GM19240 (cell line): ENCODE measurements around the gene ZNHIT1.
"Not testable (repeated sequence)": the region's sequence is repeated elsewhere in the genome, so short reads cannot be mapped to it uniquely, and the experiment has no call there.

Source experiments
- DNase-seq: peaks from one replicate; pipeline ENCODE4 v3.0.0; 2011; ENCODE audit warnings: low spot score; ENCODE audit not compliant: insufficient read length

Gene ZNHIT1

GRCh38 chr7:101240226-101241014, 22.5 kb downstream of the ZNHIT1 start:
- DNase-seq = no peak

- no peak for DNase-seq
Observed at GRCh38 chr7:101241015-101241363, 23.0 kb downstream of the ZNHIT1 start.

DNA sequence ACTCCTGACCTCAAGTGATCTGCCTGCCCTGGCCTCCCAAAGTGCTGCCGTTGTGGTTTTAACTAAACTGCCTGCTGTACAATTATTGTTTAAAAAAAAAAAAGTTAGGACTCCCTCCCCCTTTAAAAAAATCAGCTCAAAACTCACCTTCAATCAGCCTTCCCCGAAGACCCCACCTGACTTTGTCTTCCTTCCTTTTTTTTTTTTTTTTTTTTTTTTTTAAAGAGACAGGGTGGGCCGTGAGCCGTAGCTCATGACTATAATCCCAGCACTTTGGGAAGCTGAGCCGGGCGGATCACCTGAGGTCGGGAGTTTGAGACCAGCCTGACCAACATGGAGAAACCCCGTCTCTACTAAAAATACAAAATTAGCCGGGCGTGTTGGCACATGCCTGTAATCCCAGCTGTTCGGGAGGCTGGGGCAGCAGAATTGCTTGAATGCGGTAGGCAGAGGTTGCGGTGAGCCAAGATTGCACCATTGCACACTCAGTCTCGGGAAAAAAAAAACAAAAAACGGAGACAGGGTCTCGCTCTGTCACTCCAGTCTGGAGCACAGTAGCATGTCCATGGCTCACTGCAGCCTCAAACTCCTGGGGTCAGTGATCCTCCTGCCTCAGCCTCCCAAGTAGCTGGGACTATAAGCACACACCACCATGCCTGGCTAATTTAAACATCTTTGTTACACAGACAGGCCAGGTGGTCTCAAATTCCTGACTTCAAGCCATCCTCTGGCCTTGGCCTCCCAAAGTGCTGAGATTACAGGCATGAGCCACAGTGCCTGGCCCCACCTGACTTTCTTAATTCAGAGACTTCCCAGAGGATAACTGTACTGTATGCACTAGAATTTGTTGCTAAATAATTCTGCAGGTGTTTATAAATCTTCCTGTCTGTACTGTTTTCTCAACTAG, 23.7 kb downstream of the ZNHIT1 start:
- no peak for DNase-seq

DNA sequence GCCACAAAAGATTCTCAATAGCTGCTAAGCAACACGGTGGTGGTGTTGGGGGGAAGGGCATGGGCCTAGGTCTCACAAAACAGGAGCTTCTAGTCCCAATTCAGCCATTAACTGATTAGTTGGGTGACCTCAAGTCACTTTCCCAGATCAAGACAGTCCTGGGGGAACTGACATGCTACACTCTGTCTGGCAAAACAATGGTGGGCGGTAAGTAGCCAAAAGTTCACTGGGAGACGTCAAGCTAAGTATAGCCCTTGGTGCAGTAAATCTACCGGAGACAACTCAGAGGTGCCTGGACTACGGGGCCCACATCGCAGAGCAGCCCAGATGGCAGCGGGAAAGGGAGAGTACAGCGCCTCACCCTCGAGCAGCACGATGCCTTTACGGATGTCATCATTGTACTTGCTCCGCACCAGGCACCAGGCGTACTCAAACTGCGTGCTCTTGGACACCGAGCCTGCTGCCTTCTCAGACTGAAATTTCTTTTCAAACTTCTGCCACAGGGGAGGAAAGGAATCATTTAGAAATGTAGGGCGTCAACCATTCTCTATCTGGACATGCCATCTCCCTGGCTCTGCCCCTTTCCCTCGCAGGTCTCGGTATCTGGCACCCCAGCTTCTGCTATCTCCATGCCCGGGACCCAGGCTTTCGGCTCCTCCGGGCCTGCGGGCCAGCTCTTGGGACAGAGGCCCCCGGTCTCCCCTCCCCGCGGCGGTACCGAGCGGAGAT, 25.8 kb downstream of the ZNHIT1 start:
- peak; percentile 74 for DNase-seq

GRCh38 chr7:101244375-101245146, 26.6 kb downstream of the ZNHIT1 start, which contains the start of gene FIS1:
Gene FIS1 (minus strand): TSS chr7:101245081. CDS start chr7:101245004, 77 bp downstream.
- DNase-seq = peak; percentile 83

GRCh38 chr7:101245147-101245668, 27.2 kb downstream of the ZNHIT1 start:
- DNase-seq = no peak

DNA sequence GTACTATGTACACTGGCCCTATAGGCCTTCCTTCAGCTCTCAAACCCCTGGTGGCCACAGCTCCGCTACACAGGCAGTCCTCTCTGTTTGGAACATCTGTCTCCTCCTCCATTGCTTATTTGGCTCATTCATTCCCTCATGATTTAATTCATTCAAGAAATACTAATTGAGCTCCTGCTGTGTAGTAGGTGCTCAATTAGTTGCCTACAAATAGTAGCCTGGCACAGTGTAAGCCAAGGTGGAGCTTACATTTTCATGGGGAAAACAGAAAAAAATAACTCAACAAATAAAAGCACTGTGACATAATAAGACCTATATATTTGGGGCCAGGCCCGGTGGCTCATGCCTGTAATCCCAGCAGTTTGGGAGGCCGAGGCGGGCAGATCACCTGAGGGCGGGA, 30.3 kb downstream of the ZNHIT1 start:
- no peak for DNase-seq

DNA sequence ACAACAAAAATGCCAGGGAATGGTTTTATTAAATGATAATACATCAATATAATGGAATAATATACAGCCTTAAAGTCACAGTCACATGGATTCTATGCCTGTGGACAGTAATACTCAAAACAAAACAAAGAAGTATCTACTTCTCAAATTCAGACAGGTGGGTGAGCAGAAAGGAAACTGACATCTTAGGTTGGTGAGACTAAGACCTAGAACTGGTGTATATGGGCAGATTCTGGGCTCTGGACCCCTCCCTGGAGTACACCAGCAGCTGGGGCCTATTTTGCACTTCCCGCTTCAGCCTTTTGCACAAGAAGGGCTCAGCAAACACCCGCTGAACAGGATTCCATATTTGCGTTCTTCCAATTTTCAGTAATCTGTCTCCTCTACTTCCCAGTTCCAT, 32.4 kb downstream of the ZNHIT1 start:
- no peak for DNase-seq

DNA sequence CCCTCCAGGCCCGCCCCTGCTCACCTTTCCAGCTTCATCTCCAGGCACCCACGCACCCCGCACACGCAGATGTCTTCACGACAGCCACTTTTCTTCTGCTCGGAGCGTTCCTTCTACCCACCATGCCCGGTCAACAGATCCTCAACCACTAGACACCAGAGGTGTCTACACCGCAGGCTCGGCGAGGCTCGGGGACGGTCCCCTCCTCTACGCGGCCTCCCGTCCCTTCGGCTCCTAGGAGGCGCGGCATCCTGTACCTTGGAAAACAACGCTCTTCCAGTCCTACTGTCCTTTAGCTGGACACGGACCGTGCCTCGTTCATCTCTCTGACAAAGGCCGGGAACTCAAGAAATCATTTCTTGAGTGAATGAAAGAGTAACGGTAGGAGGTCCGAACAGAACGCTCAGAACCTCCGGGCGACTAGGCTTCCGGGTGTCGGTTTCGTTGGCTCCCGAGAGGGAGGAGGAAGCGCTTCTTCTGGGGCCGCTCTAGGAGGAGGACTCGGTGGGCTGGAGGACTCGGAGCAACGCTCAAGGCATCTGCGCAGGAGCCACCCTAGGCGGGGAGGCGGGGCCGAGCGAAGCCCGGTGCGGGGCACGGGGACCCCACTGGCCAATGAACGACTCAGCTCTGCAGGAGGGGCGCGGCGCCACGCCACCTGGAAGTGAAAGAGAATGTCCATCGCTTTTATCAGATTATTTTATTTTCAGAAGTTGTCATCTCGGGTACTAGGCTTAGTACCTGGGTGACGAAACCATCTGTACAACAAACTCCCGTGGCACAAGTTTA, 34.1 kb downstream of the ZNHIT1 start:
- peak; percentile 92 for DNase-seq

GRCh38 chr7:101253199-101253598, 35.2 kb downstream of the ZNHIT1 start:
- DNase-seq = not testable (repeated sequence)

DNA sequence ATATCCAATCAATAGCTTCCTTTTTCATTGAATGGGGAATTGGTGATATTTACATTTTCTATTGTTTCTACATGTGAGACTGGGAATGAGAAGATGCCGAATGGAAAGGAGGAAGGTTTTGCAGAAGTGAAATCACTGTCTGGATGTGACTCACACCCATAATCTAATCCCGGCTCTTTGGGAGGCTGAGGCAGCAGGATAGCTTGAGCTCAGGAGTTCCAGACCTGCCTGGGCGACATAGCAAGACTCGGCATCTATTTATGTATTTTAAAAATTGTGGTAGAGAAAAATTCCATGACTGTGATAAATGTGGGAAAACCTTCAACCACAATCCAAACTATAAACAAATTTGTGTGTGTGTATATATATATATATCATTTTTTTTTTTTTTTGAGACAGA, 37.8 kb downstream of the ZNHIT1 start:
- no peak for DNase-seq

- DNase-seq = no peak
Observed at GRCh38 chr7:101258243-101258731, 40.3 kb downstream of the ZNHIT1 start.

DNA sequence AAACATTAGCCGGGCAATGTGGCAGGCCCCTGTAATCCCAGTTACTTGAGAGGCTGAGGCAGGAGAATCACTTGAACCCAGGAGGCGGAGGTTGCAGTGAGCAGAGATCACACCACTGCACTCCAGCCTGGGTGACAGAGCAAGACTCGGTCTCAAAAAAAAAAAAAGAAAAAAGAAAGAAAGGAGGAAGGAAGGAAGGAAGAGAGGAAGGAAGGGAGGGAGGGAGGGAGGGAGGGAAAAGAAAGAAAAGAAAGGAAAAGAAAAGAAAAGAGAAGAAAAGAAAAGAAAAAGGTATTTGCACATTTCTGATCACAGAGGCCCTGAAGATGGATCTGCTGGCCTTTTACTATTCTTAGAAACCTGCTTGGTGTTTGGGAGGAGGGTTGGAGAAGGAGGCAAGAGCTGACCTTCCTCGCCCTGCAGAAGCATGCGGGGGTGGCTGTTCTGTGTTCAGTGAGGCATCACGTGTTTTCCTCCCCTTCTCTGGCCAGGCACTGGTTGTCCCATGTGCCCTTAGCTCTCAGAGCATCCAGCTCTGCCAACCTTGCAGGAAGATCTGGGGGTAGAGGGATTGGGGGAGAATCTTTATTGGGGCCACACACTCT, 46.2 kb downstream of the ZNHIT1 start:
- DNase-seq = not testable (repeated sequence)

DNA sequence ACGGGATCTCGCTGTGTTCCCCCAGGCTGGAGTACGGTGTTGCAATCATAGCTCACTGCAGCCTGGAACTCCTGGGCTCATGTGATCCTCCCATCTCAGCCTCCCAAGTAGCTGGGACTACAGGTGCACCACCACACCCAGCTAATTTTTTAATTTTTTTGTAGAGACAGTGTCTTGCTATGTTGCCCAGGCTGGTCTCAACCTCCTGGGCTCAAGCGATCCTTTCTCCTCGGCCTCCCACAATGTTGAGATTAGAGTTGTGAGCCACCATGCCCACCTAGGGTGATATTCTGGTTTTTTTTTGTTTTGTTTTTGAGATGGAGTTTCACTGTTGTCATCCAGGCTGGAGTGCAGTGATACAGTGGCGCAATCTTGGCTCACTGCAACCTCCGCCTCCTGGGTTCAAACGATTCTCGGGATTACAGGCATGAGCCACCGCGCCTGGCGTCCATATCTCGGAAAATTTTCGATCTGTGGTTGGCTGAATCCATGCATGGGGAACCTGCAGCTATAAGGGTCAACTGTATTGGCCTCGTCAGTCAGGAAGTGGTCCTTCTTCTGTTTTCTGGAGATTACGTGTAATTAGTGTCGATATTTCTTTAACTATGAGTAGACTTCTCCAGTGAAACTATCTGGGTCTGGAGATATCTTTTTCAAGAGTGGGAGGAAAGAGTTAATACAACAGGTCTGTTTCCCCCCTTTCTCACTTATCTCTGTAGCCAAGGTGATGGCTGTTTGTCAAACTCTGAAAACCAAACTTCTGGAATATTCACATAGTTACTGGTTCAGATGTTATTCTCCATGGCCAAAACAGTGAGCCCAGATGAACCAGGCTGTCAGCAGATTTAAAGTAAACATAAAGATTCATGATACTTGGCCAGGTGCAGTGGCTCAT, 47.9 kb downstream of the ZNHIT1 start:
- no peak for DNase-seq

DNA sequence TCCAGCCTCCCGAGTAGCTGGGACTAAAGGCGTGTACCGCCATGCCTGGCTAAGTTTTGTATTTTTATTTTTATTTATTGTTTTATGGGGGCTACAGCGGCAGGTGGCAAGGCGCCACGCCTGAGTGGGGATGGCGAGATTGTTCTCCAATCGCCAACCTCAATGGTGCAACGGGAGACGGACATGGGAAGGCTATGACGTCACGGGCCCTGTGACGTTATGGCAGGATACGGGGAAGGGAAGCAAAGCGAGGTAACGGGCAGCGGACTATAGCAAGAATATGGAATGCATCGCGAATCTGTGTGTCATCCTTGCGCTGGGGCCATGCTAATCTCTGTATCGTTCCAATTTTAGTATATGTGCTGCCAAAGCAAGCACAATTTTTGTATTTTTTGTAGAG, 51.7 kb downstream of the ZNHIT1 start:
- no peak for DNase-seq

GRCh38 chr7:101271021-101271420, 53.1 kb downstream of the ZNHIT1 start:
- no peak for DNase-seq

DNA sequence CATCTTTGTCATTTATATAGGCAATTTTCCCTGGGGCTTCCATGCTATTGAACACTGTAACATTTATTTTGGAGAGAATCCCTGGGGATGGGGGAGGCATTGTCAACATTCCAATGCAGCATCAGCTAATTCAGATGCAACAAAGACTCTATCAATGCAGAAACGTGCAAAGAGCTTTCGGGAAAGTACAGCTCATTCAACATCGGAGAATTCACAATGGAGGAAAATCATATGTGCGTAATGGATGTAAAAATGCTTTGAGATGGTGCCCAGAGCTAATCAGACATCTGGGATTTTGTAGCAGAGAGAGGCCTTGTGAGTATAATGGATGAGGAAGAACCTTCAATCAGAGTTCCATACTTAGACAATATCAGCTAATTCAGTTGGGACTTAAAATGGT, 55.2 kb downstream of the ZNHIT1 start:
- no peak for DNase-seq
